SK-N-SH (cell line): Measurements from ENCODE around the gene C15orf39. TPM values are rescaled to one million over a fixed set of nuclear protein-coding genes. Genes with fewer than 3 reads are reported as not detected.

ENCODE experiments used
- CTCF ChIA-PET: fragments of 300-600, 350-600 bp; formaldehyde crosslinking; extraction: SDS; loops from one replicate; lab custom pipeline; 2021; lab: Yijun Ruan, JAX
- POLR2A ChIA-PET: fragments of 350-600 bp; sonication (Branson Sonifier 250); formaldehyde crosslinking; extraction: SDS; loops from one replicate; lab custom pipeline; 2020; ENCODE audit warnings: antibody characterized with exemption, inconsistent platforms; lab: Yijun Ruan, JAX
- DNase-seq: peaks from one replicate; pipeline ENCODE4 v3.0.0; 2012
- H2AFZ ChIP-seq: fragments of 200-600 bp; sonication (generic); 2 replicates; pipeline ENCODE4 v1.8.1; 2016; ENCODE audit warnings: antibody characterized with exemption, mild to moderate bottlenecking, low read depth
- H3F3A ChIP-seq: fragments of 200-600 bp; sonication (generic); replicated peaks from 2 replicates; pipeline ENCODE3; 2016; ENCODE audit warnings: antibody characterized with exemption, mild to moderate bottlenecking; ENCODE audit not compliant: insufficient read depth
- H3K27ac ChIP-seq, 2 experiments: fragments of 200-500 bp in 1 of 2; fragments of 200-600 bp in 1 of 2; sonication (Bioruptor generic) in 1 of 2; sonication (generic), shearing (Covaris generic) in 1 of 2; 2 replicates each; pipeline versions ENCODE4 v1.5.1 to v1.6.1; 2014 to 2016; ENCODE audit warnings: low read depth in 2 of 2, inconsistent platforms in 1 of 2, low read length in 1 of 2, mild to moderate bottlenecking in 1 of 2, mixed read lengths in 1 of 2
- H3K27me3 ChIP-seq: fragments of 200-600 bp; sonication (generic), shearing (Covaris generic); 2 replicates; pipeline ENCODE4 v1.6.1; 2016; ENCODE audit warnings: mixed run types; ENCODE audit not compliant: insufficient read depth
- H3K36me3 ChIP-seq, 2 experiments: fragments of 200-500 bp in 1 of 2; fragments of 200-600 bp in 1 of 2; sonication (Bioruptor generic) in 1 of 2; sonication (generic) in 1 of 2; replicated peaks in 1 of 2; 2 replicates each; pipeline versions ENCODE3 to v1.5.1; 2014 to 2016; ENCODE audit warnings: low read length in 1 of 2, mild to moderate bottlenecking in 1 of 2; ENCODE audit not compliant: insufficient read depth in 2 of 2, control insufficient read depth in 1 of 2
- H3K4me1 ChIP-seq, 2 experiments: fragments of 200-500 bp in 1 of 2; fragments of 200-600 bp in 1 of 2; sonication (Bioruptor generic) in 1 of 2; sonication (generic), shearing (Covaris generic) in 1 of 2; 2 replicates each; pipeline versions ENCODE4 v1.5.1 to v1.6.1; 2014 to 2016; ENCODE audit warnings: low read depth in 1 of 2, low read length in 1 of 2, mixed run types in 1 of 2; ENCODE audit not compliant: insufficient read depth in 2 of 2, control insufficient read depth in 1 of 2
- H3K4me2 ChIP-seq: fragments of 200-600 bp; sonication (generic), shearing (Covaris generic); 2 replicates; pipeline ENCODE4 v1.6.1; 2017; ENCODE audit warnings: mixed run types
- H3K4me3 ChIP-seq, 2 experiments: fragments of 200-500 bp in 1 of 2; fragments of 200-600 bp in 1 of 2; sonication (Bioruptor generic) in 1 of 2; sonication (generic), shearing (Covaris generic) in 1 of 2; 2 replicates each; pipeline versions ENCODE4 v1.5.1 to v1.8.1; 2014 to 2016; ENCODE audit warnings: low read depth in 2 of 2, inconsistent platforms in 1 of 2, low read length in 1 of 2, mild to moderate bottlenecking in 1 of 2, mixed read lengths in 1 of 2, moderate library complexity in 1 of 2
- H3K79me2 ChIP-seq: fragments of 200-600 bp; sonication (generic); 2 replicates; pipeline ENCODE4 v1.8.1; 2017; ENCODE audit warnings: mild to moderate bottlenecking; ENCODE audit not compliant: insufficient read depth
- H3K9ac ChIP-seq: fragments of 200-600 bp; sonication (generic); 2 replicates; pipeline ENCODE4 v1.6.1; 2017; ENCODE audit warnings: mixed run types
- H3K9me2 ChIP-seq: fragments of 200-600 bp; sonication (generic); 2 replicates; pipeline ENCODE4 v1.6.1; 2017; ENCODE audit warnings: mixed run types
- H3K9me3 ChIP-seq: fragments of 200-600 bp; sonication (generic); 2 replicates; pipeline ENCODE4 v1.6.1; 2017; ENCODE audit warnings: mixed run types, mild to moderate bottlenecking, moderate library complexity
- H4K20me1 ChIP-seq: fragments of 200-600 bp; sonication (generic); 2 replicates; pipeline ENCODE4 v1.6.1; 2017; ENCODE audit warnings: mild to moderate bottlenecking, mixed run types; ENCODE audit not compliant: insufficient read depth
- CHD2 ChIP-seq: fragments of 150-350 bp; IDR thresholded peaks from 2 replicates; pipeline ENCODE4 v1.6.1; 2018; ENCODE audit warnings: low read length; ENCODE audit not compliant: partially characterized antibody
- FOSL2 ChIP-seq: IDR thresholded peaks from 2 replicates; pipeline ENCODE4 v1.4.0; 2012; ENCODE audit warnings: low read depth, mild to moderate bottlenecking, moderate library complexity, borderline replicate concordance
- GABPA ChIP-seq: IDR thresholded peaks from 2 replicates; pipeline ENCODE4 v1.4.0; 2012; ENCODE audit warnings: low read depth, mild to moderate bottlenecking
- IRF3 ChIP-seq: fragments of 150-350 bp; IDR thresholded peaks from 2 replicates; pipeline ENCODE4 v1.6.1; 2016; ENCODE audit warnings: mild to moderate bottlenecking, low read depth, low read length
- JUND ChIP-seq: IDR thresholded peaks from 2 replicates; pipeline ENCODE4 v1.4.0; 2012
- NFIC ChIP-seq: IDR thresholded peaks from 2 replicates; pipeline ENCODE4 v1.4.0; 2012; ENCODE audit warnings: borderline replicate concordance
- PBX3 ChIP-seq: IDR thresholded peaks from 2 replicates; pipeline ENCODE4; 2012
- POLR2AphosphoS5 ChIP-seq: IDR thresholded peaks from 2 replicates; pipeline ENCODE4 v1.6.1; 2012; ENCODE audit warnings: low read depth, low read length
- RAD21 ChIP-seq: IDR thresholded peaks from 2 replicates; pipeline ENCODE4 v1.6.1; 2012; ENCODE audit warnings: mild to moderate bottlenecking, low read length
- RCOR1 ChIP-seq: fragments of 150-350 bp; IDR thresholded peaks from 2 replicates; pipeline ENCODE4 v1.6.1; 2017; ENCODE audit warnings: antibody characterized with exemption, low read length
- RFX5 ChIP-seq: IDR thresholded peaks from 2 replicates; pipeline ENCODE4 v1.6.1; 2012; ENCODE audit warnings: mild to moderate bottlenecking, improper control_type of control experiment, low read length
- RXRA ChIP-seq: IDR thresholded peaks from 2 replicates; pipeline ENCODE4 v1.4.0; 2012; ENCODE audit warnings: low read depth, mild to moderate bottlenecking, borderline replicate concordance
- SIN3A ChIP-seq: IDR thresholded peaks from 2 replicates; pipeline ENCODE4 v1.6.1; 2012; ENCODE audit warnings: low read depth, mild to moderate bottlenecking, low read length, moderate library complexity, borderline replicate concordance
- SMC3 ChIP-seq: IDR thresholded peaks from 2 replicates; pipeline ENCODE4 v1.6.1; 2012; ENCODE audit warnings: low read depth, low read length, improper control_type of control experiment
- USF2 ChIP-seq: fragments of 150-350 bp; IDR thresholded peaks from 2 replicates; pipeline ENCODE4 v1.6.1; 2017; ENCODE audit warnings: antibody characterized with exemption, low read length, low read depth, borderline replicate concordance
- ZBTB33 ChIP-seq: IDR thresholded peaks from 2 replicates; pipeline ENCODE4 v1.4.0; 2012; ENCODE audit warnings: low read depth, borderline replicate concordance
- WGBS: methylation state at CpG from one replicate; pipeline ENCODE4 v1.1.6; 2017; ENCODE audit warnings: low lambda C conversion rate; 5-methylcytosine and 5-hydroxymethylcytosine counted together
- polyA plus RNA-seq, 3 experiments: library from polyadenylated mRNA; depleted of rRNA; stranded (reverse); fragments of >200 nt; gene quantifications; 2 replicates each; pipeline ENCODE4 v1.2.3, GENCODE V29; 2012
- TF ChIP-seq, protein P1 (sequence below): fragments of 200-600 bp; sonication (generic); IDR thresholded peaks from 2 replicates; pipeline ENCODE4 v1.6.1; 2017; ENCODE audit warnings: antibody characterized with exemption, mild to moderate bottlenecking, moderate library complexity

The C15orf39 gene
- polyA plus RNA-seq, 1 of the 3 experiments (the other 2 are of a cell fraction) = 2.5 TPM

- 98% methylated on average over 8 of the region's 12 CpGs for WGBS
- ChIA-PET POLR2A (no interaction called here), CTCF (interaction anchor here (2.4 to 3.8 kb wide), 2 partner anchors 8 to 183 kb away, joined by 14 to 23 read pairs; no protein-coding TSS in a partner anchor)
Measured at GRCh38 chr15:75213212-75213767, 11.6 kb downstream of the C15orf39 start.

GRCh38 chr15:75213768-75214221 is 12.1 kb downstream of the C15orf39 start:
- Histone ChIP-seq H3K27me3 (no peaks in the 10 kb centered on the region), H3K27ac (no peak overlapping the region), H3K4me3 (no peak overlapping the region), H3K4me1 (no peaks in the 10 kb centered on the region; a peak in 1 of 4 replicates), H3K9me2 (no peaks in the 10 kb centered on the region), H3K36me3 (peaks cover 7 to 21% of the 10 kb centered on the region in 2 experiments), H3K4me2 (no peak overlapping the region), H4K20me1 (peaks cover 44% of the 10 kb centered on the region), H3K9ac (no peak overlapping the region), H2AFZ (no peak overlapping the region), H3K79me2 (peaks cover 17% of the 10 kb centered on the region; the same call in 1 of the 2 replicates), H3K9me3 (no peaks in the 10 kb centered on the region), H3F3A (no peaks in the 10 kb centered on the region)
- ChIA-PET CTCF (interaction anchor here (2.4 to 3.8 kb wide), 2 partner anchors 9 to 184 kb away, joined by 14 to 23 read pairs; no protein-coding TSS in a partner anchor), POLR2A (no interaction called here)
- WGBS = 94% methylated on average over 7 of the region's 9 CpGs
- no peak for DNase-seq
- TF ChIP-seq NFIC = no peak
- TF ChIP-seq GABPA = no peak
- TF ChIP-seq POLR2AphosphoS5 = no peak
- no peak for TF ChIP-seq ZBTB33
- TF ChIP-seq RAD21 = no peak
- TF ChIP-seq USF2 = no peak
- TF ChIP-seq RXRA = no peak
- no peak for TF ChIP-seq RCOR1
- TF ChIP-seq, protein P1, sequence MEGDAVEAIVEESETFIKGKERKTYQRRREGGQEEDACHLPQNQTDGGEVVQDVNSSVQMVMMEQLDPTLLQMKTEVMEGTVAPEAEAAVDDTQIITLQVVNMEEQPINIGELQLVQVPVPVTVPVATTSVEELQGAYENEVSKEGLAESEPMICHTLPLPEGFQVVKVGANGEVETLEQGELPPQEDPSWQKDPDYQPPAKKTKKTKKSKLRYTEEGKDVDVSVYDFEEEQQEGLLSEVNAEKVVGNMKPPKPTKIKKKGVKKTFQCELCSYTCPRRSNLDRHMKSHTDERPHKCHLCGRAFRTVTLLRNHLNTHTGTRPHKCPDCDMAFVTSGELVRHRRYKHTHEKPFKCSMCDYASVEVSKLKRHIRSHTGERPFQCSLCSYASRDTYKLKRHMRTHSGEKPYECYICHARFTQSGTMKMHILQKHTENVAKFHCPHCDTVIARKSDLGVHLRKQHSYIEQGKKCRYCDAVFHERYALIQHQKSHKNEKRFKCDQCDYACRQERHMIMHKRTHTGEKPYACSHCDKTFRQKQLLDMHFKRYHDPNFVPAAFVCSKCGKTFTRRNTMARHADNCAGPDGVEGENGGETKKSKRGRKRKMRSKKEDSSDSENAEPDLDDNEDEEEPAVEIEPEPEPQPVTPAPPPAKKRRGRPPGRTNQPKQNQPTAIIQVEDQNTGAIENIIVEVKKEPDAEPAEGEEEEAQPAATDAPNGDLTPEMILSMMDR = no peak
- no peak for TF ChIP-seq IRF3
- no peak for TF ChIP-seq RFX5

More at GRCh38 chr15:75213212-75213767, 11.6 kb downstream of the C15orf39 start:
- no peak overlapping the region for H3K27ac ChIP-seq
- no peaks in the 10 kb centered on the region for H3K9me3 ChIP-seq
- H3K4me2 ChIP-seq = no peak overlapping the region
- no peak overlapping the region for H3K9ac ChIP-seq
- DNase-seq = no peak
- no peaks in the 10 kb centered on the region for H3K9me2 ChIP-seq
- H4K20me1 ChIP-seq = peaks cover 49% of the 10 kb centered on the region
- H3K79me2 ChIP-seq = peaks cover 22% of the 10 kb centered on the region; the same call in 1 of the 2 replicates
- H3K27me3 ChIP-seq = no peaks in the 10 kb centered on the region
- H3K36me3 ChIP-seq = peaks cover 7 to 26% of the 10 kb centered on the region in 2 experiments
- H3F3A ChIP-seq = no peaks in the 10 kb centered on the region
- no peaks in the 10 kb centered on the region; a peak in 1 of 4 replicates for H3K4me1 ChIP-seq
- no peak overlapping the region for H3K4me3 ChIP-seq
- H2AFZ ChIP-seq = no peak overlapping the region
- TF ChIP-seq GABPA = no peak
- TF ChIP-seq SIN3A = no peak
- TF ChIP-seq FOSL2 = no peak
- TF ChIP-seq JUND = no peak
- TF ChIP-seq SMC3 = no peak
- TF ChIP-seq PBX3 = no peak
- no peak for TF ChIP-seq USF2
- no peak for TF ChIP-seq RFX5
- TF ChIP-seq CHD2 = no peak
